HG03457 (cell line): ENCODE results near the gene CGB8.
"Not testable (repeated sequence)": the region's sequence is repeated elsewhere in the genome, so short reads cannot be mapped to it uniquely, and the experiment has no call there.

Experiments used
- ATAC-seq: cut with Tn5 transposase; IDR thresholded peaks from one replicate; pipeline ENCODE4 v1.9.1; 2021; ENCODE audit warnings: moderate number of reproducible peaks; ENCODE audit not compliant: unreplicated experiment

Gene CGB8

DNA sequence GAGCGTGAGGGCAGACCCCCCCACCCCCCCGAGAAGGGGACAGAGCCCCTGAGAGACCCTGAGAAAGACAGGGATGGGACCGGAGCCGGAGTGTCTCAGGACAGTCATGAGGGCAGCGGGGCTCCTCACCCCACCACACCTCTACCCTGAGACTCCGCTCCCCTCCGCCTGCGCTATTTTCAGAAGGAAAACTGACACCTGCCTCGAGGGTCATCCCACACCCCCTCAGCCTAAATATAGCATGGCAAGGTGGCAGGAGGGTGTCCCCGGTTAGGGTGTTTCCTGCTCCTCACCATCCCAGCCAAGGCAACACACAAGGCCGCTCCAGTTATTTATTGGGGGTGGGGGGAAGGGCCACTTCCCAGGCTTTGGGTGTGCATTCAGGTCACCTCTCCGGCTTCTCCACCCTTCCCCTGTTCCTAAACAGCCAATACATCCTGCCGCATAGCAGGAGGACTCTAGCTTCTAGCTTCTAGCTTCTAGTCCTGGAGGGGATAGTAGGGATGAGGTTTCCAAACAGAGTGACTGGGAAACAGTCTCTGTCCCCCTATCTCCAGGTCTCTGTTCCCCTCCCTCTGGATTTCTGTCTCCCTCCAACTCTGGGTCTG lies 17.1 kb upstream of the CGB8 start:
- no peak for ATAC-seq

DNA sequence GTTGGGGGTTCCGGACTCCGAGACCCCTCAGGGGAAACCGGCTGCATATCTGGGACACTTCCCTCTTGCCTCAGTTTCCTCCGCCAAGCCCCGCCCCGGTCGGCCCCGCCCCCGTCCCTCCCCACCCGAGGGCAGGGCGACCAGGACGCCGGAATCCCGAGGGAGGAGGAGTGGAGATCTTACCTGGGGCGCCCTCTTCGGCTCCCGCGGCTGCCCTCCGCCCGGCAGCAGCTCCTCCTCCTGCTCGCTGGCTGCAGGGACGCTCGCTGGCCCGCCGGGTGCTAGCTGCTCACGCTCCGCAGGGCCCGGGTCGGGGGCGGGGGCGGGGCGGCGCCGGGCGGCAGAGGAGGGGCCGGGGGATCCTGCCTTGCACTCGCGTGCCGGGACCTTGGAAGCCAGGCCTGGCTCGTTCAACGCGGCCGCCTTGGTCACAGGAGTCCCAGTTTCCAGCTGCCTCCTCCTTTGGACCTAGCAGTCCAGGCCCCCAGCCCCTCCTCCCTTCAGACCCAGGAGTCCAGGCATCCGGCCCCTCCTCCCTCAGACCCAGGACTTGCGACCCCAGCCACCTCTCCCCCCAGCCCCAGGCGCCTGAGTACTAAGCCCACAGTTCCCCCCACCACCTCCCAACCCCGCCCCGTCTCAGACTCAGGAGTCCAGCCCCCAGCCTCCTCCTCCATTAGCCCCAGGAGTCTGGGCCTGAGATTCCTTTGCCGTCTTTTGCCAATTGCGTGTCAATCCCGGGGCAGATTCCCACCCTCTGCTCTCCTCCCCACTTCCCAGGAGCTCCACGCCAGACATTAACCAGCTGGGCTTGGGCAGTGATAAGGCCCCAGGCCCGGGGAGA lies 16.1 kb upstream of the CGB8 start, which contains the start of gene NTF4:
Gene NTF4 (minus strand): TSS at position 51 of the 844 bp plus-strand sequence. CDS start 2,821 bp downstream, outside the sequence.
- ATAC-seq: no peak

DNA sequence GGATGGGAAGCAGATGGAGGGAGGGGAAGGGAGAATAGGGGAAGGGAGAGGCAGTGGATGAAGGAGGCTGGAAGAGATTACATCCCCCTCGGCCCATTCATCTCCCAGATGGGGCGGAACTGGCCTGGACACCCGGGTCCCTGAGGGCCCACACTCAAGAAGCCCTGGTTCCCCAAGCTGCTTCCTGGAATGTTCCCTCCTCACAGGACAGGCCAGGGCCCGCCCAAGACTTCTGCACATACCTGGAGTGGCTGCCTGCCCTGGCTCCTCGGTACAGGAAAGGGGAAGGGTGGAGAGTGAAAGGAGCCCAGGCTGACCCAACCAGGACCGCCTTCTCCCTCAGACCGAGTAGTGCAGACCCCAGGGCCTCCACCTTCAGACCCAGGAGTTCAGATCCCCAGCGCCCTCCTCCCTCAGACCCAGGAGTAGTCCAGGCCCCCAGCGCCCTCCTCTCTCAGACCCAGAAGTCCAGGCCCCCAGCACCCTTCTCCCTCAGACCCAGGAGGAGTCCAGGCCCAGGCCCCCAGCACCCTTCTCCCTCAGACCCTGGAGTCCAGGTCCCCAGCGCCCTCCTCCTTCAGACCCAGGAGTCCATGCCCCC lies 15.2 kb upstream of the CGB8 start:
- ATAC-seq: no peak

DNA sequence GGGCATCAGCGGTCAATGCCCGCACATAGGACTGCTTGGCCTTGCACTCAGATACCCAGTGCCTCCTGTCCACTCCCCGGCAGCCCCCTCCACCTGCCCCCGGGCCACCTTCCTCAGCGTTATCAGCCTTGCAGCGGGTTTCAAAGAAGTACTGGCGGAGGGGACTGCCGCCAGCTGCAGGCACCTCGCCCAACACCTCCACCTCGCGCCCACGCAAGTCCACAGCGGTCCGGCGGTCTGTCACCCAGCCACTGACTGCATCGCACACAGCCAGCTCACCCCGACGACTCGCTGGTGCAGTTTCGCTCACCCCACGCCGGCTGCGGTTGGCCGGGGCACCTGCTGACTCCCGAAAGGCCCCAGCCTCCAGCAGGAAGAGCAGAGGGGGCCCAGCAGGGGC lies 12.5 kb upstream of the CGB8 start:
- ATAC-seq: no peak

DNA sequence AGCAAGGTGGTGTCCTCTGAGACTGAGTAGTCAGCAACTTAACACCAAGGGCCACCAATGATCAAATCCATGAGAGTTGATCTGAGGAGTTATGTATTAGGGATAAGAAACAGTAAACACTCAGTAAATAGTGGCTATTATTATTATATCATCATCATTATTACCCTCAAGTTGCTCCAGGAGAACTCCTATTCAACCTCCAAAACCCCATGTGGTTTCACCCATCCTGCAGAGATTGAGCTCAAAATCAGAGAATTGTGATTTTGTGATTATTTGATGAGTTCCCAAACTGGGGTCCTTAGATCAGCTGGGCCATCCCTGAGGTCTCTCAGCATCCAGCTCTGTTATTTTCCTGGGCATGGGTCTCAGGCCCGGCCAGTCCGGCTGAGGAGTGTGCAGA lies 12.1 kb upstream of the CGB8 start:
- no peak for ATAC-seq

DNA sequence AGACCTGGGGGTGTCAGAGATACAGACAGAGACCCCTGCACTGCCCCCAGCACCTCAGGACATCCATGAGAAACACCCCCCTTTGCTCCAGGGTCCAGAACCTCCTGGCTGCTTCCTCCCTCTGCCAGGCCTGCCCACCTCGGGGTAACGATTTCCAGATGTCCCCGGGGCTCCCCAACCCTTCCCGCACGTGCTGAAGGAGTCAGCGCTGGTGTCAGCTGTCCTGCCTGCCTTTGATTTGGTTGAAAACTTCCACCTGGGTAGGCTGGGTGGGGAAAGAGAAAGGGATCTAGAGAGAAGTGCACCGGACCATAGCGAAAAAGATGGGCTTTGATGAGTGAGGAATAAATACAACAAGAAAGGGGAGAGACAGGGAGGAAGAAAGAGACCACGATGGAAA lies 10.1 kb upstream of the CGB8 start:
- no peak for ATAC-seq

DNA sequence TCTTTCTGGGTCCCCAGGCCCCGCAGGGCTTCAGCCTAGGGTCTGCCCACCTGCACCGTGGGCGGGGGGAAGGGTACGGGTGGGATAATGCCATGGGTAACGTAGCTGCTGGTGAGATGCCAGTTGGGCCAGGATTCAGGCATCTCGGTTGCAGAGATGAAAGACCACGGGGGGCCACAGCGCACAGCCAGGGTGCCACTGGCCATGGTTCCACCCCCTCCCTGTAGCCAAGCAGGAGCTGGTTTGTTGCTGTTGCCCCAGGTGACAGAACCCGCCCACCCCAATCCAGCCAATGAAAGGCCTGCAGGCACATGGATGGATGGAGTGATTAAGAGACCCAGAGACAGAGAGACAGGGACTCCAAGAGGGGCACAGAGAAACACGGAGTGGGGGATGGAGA lies 9.7 kb upstream of the CGB8 start:
- no peak for ATAC-seq

DNA sequence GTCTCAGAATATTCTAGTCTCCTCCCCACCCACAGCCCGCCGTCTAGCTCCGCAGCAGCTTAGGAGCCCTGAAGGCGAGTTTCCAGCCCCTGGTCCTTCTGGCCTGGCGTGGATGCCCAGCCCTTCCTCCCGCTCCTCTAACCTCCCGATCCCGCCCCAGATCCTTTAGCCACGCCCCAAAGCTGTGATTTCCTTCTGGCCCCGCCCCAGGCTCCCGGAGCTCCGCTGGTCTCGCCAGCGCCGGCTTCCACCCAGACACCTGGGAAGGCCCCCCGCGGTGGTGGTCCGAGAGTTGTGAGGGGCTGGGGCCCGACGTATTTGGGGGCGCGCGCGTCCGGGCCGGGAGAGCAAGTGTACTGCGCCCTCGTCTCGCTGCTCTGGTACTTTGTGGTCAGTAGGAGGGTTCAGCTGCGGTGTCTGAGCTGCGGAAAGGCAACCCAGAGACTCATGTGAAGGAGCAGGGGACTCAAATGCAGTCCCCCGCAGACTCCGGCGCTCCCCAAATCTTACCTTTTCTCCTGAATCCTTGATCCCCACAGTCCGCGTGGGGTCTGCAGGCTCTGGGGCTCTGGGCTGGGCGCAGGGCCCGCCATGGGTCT lies 8.8 kb upstream of the CGB8 start, which contains the start of gene CGB7:
Gene CGB7 (minus strand): TSS at position 114 of the 599 bp plus-strand sequence. CDS start 2,374 bp downstream, outside the sequence.
- no peak for ATAC-seq

DNA sequence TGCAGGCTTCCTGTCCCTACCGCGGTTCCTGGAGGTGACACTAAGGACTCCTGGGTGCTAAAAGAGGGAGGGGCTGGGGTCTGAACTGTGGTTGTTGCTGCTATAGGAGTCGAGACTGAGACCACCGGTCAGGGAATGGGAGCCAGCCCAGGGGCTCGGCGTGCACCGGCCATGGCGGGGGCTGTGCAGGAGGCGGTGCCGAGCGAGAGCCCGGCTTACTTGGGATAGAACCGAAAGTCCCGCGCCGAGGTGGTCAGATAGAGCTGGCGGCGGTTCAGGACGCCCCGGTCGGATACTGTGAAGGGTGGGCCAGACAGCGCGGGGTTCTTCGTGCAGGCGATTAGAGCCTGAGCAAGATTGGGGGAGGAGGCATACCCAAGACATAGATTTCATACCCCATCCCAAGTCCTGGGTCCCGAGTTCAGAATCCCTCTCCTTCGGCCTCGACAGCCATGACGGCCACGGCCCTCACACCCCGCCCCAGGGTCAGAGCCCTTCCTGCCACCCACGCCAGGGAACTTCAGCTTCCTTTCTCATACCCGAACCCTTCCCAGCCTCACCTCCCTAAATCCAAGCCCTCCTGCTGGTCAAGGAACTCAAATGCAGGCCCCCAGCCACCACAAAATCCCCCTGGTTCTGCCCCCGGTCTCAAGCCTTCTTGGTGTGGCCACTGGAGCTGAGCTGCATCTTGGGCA lies 8.1 kb upstream of the CGB8 start:
- not testable (repeated sequence) for ATAC-seq

DNA sequence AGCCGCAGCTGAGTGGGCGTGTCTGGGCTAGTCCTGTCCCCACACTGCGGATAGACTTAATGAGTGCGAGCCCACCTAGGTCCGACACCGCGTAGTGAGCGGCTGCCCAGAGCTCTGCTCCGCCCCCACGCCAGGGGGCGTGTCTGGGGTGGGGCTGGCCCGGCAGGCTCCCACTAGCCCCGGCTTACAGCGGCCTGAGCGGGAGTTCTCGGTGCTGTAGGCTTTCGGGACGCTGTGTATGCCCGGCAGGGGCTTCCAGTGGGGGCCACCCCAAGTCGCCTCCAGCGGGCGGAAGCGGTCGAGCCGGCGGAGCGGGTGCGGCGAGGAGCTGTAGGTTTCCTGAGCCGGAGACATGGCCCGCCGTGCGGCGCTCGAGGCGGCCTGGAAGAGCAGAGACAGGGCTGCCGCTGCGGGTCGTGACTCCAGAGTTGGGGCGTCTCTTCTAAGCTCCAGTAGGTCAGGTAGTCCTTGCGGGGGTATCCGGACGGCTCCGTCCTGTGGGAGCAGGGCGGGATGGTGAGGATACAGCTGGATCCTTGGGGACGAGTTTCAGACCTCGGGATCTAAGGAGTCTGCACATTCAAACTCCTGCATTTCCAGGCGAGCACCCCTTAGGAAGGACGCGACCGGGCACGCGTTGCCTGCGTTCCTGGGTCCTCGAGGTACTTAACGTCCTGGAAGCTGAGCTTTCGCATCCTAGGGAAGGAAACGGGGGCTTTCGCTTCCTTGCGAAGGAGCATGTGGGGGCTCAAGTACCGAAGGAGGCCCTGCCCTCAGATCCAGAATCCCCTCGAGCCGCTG lies 7.4 kb upstream of the CGB8 start:
- ATAC-seq: no peak

DNA sequence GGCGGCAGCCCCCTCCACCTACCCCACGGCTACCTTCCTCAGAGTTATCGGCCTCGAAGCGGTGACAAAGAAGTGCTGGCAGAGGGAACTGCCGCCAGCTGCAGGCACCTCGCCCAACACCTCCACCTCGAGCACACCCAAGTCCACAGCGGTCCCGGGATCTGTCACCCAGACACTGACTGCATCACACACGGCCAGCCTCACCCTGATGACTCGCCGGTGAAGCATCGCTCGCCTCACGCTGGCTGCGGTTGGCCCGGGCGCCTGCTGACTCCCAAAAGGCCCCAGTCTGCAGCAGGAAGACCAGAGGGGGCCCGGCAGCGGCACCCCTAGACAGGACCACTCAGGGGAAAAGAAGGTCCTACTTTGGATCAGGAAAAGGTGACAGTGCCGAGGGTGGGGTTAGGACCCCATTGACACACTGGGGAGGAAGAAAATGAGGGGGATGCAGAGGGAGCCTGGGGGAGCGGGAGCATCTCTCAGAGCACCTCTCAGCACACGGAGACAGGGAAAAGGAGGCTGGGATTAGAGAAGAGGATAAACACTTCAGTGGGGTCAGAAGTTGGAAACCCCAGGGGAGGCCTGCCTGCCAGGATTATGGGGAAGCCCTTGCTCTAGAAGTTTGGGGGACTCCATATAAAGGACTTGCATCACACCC lies 1.6 kb upstream of the CGB8 start:
- ATAC-seq: not testable (repeated sequence)

DNA sequence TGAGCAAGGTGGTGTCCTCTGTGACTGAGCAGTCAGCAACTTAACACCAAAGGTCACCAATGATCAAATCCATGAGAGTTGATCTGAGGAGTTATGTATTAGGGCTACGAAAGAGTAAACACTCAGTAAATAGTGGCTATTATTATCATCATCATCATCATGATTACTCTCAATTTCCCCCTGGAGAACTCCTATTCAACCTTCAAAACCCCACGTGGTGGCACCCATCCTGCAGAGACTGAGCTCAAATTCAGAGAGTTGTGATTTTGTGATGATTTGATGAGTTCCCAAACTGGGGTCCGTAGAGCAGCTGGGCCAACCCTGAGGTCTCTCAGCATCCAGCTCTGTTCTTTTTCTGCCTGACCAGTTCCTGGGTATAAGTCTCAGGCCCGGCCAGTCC lies 923 bp upstream of the CGB8 start:
- ATAC-seq: not testable (repeated sequence)

DNA sequence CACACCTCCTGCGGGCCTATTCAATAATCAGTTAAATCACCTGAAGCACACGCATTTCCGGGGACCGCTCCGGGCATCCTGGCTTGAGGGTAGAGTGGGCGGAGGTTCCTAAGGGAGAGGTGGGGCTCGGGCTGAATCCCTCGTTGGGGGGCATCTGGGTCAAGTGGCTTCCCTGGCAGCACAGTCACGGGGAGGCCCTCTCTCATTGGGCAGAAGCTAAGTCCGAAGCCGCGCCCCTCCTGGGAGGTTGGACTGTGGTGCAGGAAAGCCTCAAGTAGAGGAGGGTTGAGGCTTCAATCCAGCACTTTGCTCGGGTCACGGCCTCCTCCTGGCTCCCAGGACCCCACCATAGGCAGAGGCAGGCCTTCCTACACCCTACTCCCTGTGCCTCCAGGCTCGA lies 5.4 kb downstream of the CGB8 start, which contains the start of gene CGB5:
Gene CGB5 (plus strand): TSS at position 301 of the 400 bp plus-strand sequence. CDS start 362 bp downstream, outside the sequence.
- ATAC-seq: not testable (repeated sequence)

DNA sequence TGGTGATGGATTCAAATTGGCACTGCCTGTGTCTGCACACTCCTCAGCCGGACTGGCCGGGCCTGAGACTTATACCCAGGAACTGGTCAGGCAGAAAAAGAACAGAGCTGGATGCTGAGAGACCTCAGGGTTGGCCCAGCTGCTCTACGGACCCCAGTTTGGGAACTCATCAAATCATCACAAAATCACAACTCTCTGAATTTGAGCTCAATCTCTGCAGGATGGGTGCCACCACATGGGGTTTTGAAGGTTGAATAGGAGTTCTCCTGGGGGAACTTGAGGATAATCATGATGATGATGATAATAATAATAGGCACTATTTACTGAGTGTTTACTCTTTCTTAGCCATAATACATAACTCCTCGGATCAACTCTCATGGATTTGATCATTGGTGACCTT lies 6.2 kb downstream of the CGB8 start:
- not testable (repeated sequence) for ATAC-seq

DNA sequence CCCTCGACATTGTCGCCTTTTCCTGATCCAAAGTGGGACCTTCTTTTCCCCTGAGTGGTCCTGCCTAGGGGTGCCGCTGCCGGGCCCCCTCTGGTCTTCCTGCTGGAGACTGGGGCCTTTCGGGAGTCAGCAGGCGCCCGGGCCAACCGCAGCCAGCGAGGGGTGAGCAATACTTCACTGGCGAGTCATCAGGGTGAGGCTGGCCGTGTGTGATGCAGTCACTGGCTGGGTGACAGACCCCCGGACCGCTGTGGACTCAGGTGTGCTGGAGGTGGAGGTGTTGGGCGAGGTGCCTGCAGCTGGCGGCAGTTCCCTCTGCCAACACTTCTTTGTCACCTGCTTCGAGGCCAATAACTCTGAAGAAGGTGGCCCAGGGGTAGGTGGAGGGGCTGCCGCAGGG lies 6.7 kb downstream of the CGB8 start:
- ATAC-seq: no peak

DNA sequence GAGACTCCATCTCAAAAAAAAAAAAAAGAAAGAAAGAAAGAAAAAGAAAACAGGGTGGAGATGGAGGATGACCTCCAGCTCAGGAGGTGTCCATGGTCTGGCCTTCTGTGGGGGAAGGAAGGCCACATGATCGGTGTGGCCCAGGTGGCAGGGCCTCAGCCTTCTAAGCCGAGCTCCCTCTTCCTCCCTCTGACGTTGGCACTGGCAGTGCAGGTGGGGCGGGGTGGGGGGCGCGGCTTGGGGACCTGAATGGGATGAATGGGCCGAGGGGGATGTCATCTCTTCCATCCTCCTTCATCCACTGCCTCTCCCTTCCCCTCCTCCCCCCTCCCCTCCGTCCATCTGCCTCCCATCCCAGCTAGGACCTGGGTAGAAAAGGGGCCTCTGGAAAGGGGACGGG lies 9.2 kb downstream of the CGB8 start:
- ATAC-seq: not testable (repeated sequence)

DNA sequence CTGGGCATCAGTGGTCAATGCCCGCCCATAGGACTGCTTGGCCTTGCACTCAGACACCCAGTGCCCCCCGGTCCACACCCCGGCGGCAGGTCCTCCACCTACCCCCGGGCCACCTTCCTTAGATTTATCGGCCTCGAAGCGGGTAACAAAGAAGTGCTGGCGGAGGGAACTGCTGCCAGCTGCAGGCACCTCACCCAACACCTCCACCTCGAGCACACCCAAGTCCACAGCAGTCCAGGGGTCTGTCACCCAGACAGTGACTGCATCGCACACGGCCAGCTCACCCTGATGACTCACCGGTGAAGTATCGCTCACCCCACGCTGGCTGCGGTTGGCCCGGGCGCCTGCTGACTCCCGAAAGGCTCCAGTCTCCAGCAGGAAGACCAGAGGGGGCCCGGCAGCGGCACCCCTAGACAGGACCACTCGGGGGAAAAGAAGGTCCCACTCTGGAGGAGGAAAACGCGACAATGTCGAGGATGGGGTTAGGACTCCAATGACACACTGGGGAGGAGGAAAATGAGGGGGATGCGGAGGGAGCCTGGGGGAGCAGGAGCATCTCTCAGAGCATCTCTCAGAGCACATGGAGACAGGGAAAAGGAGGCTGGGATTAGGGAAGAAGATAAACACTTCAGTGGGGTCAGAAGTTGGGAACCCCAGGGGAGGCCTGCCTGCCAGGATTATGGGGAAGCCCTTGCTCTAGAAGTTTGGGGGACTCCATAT lies 10.2 kb downstream of the CGB8 start:
- ATAC-seq: not testable (repeated sequence)

DNA sequence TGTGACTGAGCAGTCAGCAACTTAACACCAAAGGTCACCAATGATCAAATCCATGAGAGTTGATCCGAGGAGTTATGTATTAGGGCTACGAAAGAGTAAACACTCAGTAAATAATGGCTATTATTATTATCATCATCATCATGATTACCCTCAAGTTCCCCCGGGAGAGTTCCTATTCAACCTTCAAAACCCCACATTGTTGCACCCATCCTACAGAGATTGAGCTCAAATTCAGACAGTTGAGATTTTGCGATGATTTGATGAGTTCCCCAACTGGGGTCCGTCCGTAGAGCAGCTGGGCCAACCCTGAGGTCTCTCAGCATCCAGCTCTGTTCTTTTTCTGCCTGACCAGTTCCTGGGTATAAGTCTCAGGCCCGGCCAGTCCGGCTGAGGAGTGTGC lies 10.8 kb downstream of the CGB8 start:
- ATAC-seq: not testable (repeated sequence)

DNA sequence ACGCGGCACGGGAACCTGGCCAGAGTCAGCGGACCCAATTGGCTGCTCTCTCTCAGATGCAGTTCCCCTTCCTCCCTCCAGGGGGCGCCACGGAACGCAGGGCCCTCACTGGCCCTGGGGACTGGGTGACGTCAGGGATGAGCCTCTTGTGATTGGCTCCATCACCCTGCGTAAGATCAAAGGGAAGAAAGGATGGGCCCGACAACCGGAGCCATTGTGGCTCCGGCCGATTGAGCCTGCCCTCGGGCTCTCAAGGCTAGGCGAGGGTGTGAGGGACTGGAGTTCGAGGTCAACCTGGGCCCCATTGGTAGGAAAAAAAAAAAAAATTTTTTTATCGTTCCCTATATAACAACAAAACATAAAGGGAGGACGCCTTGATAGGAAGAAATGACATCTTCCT lies 12.1 kb downstream of the CGB8 start, which contains the start of gene CGB1:
Gene CGB1 (minus strand): TSS at position 81 of the 400 bp plus-strand sequence. CDS start 184 bp downstream, outside the sequence.
- not testable (repeated sequence) for ATAC-seq
